ENCODE results near the gene WNT3A.

WNT3A gene

GRCh38 chr1:228088586-228089498 is 82.0 kb downstream of the WNT3A start:
- Mint-ChIP-seq H3K36me3 (peaks cover 23 to 65% of the 10 kb centered on the region in 2 donors), H3K4me3 (peak overlapping the region; percentile 51 to 62), H3K4me1 (peaks cover 60 to 88% of the 10 kb centered on the region in 2 donors), H3K9me3 (no peaks in the 10 kb centered on the region), H3K27ac (peak overlapping the region; percentile 80), H3K27me3 (no peaks in the 10 kb centered on the region)
- DNase-seq: no peak
- peak in 1 of 2 donors; percentile 22 for ATAC-seq (replicated peaks)

DNA sequence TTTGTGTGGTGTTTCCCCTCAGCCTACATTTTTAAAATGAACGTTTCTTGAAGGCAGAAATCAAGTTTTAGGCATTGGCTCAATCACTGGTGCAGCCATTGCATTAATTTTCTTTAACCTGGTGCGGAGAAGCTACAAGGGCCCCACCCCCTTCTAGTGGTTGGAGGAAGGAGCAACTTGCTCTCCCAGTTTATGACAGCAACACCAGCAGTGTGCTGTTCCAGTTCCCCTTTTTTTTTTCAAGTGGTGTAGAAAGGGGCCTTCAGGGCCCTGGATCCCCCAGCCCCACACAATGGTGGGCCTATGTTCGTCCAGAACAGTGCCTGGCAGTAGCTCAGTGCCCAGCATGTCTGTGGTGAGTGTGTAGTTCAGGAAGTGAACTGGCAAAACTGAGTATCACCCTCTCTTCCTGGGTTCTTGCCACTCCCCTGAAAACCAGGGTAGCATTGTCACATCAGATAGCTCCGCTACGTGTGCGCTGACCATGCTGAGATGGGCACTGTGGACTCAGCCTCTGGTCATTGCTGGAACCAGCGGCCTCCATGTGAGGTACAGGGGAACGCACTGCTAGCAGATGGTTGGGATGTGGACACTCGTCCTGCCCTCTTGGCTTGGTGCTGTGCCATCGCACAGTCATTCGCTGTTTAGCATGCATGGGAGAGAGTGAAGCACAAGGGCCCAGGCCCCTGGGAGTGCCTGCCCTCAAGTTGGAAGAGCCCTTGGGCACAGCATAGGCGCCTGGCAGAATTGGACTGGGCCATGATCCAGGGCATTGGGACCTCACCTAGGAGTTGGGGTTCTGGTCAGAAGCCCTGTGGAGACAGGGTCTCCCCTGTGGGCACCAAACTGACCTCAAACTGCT is 83.0 kb downstream of the WNT3A start:
- peak; percentile 83 to 87 for ATAC-seq (replicated peaks)
- peak overlapping the region; percentile 51 to 62 for H3K4me3 Mint-ChIP-seq
- peaks cover 31 to 65% of the 10 kb centered on the region in 2 donors for H3K36me3 Mint-ChIP-seq
- no peaks in the 10 kb centered on the region for H3K27me3 Mint-ChIP-seq
- H3K27ac Mint-ChIP-seq: peak overlapping the region; percentile 84
- peaks cover 5 to 6% of the 10 kb centered on the region in 2 donors for H3K9me3 Mint-ChIP-seq
- peaks cover 51 to 80% of the 10 kb centered on the region in 2 donors for H3K4me1 Mint-ChIP-seq
- no peak for DNase-seq

GRCh38 chr1:228090613-228091081 is 83.8 kb downstream of the WNT3A start:
- Mint-ChIP-seq H3K36me3 (peaks cover 40 to 65% of the 10 kb centered on the region in 2 donors), H3K9me3 (peaks cover 10 to 11% of the 10 kb centered on the region in 2 donors), H3K27ac (peak overlapping the region; percentile 42), H3K4me3 (peak overlapping the region in 1 of 2 donors; percentile 6), H3K4me1 (peaks cover 48 to 80% of the 10 kb centered on the region in 2 donors), H3K27me3 (no peaks in the 10 kb centered on the region)
- ATAC-seq (replicated peaks): peak in 1 of 2 donors; percentile 35
- DNase-seq: no peak

GRCh38 chr1:228091084-228091483 is 84.3 kb downstream of the WNT3A start:
- peaks cover 51 to 80% of the 10 kb centered on the region in 2 donors for H3K4me1 Mint-ChIP-seq

GRCh38 chr1:228092342-228093049 is 85.7 kb downstream of the WNT3A start:
- DNase-seq: no peak
- Mint-ChIP-seq H3K4me1 (peaks cover 46 to 79% of the 10 kb centered on the region in 2 donors), H3K27me3 (no peaks in the 10 kb centered on the region), H3K9me3 (peaks cover 10 to 12% of the 10 kb centered on the region in 2 donors), H3K27ac (no peak overlapping the region), H3K4me3 (no peak overlapping the region), H3K36me3 (peaks cover 46 to 72% of the 10 kb centered on the region in 2 donors)
- no peak for ATAC-seq (replicated peaks)

More at GRCh38 chr1:228091084-228091483, 84.3 kb downstream of the WNT3A start:
- Mint-ChIP-seq H3K36me3 (peaks cover 44 to 67% of the 10 kb centered on the region in 2 donors), H3K9me3 (peaks cover 10 to 12% of the 10 kb centered on the region in 2 donors), H3K27ac (no peak overlapping the region), H3K4me3 (no peak overlapping the region), H3K27me3 (no peaks in the 10 kb centered on the region)
- ATAC-seq (replicated peaks): no peak
- DNase-seq: no peak

- peaks cover 45 to 70% of the 10 kb centered on the region in 2 donors for H3K36me3 Mint-ChIP-seq
- H3K9me3 Mint-ChIP-seq: peaks cover 10 to 12% of the 10 kb centered on the region in 2 donors
- no peak for ATAC-seq (replicated peaks)
- no peak for DNase-seq
- H3K4me1 Mint-ChIP-seq: peaks cover 40 to 73% of the 10 kb centered on the region in 2 donors
- no peaks in the 10 kb centered on the region for H3K27me3 Mint-ChIP-seq
- H3K4me3 Mint-ChIP-seq: no peak overlapping the region
- H3K27ac Mint-ChIP-seq: no peak overlapping the region
Measured at GRCh38 chr1:228093050-228093906, 86.5 kb downstream of the WNT3A start.

DNA sequence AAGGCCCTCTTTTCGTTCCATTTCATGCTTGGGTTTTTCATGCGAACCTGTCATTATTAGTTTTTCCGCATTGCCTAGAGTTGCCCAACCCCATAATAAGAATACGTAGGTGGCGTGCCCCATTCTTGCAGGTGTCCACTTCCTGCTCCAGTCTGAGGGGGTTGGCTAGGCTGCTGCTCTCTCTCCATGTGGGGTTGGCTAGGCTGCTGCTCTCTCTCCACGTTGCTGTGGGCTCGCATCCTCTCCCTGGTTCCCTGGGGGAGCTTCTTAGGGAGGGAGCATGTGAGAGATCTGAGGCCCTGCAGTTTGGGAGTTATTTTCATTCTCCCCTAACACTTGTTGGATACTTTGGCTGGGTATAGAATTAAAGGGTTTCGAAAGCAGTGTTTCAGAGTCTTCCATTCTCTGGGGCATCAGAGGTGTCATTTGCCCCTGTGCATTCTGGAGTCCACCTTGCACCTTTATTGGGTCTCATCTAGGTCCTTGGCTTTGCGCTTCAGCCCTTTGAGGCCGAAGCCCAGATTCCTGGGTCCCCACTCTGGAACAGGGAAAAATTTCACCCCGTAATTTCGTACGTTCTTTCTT is 87.7 kb downstream of the WNT3A start:
- H3K27ac Mint-ChIP-seq: peak overlapping the region; percentile 34
- peaks cover 52 to 71% of the 10 kb centered on the region in 2 donors for H3K36me3 Mint-ChIP-seq
- DNase-seq (no peak), ATAC-seq (replicated peaks) (no peak)
- H3K4me3 Mint-ChIP-seq: no peak overlapping the region
- H3K9me3 Mint-ChIP-seq: peaks cover 10 to 12% of the 10 kb centered on the region in 2 donors
- peaks cover 34 to 70% of the 10 kb centered on the region in 2 donors for H3K4me1 Mint-ChIP-seq
- no peaks in the 10 kb centered on the region for H3K27me3 Mint-ChIP-seq

GRCh38 chr1:228095161-228095560 is 88.4 kb downstream of the WNT3A start:
- DNase-seq (no peak), ATAC-seq (replicated peaks) (no peak)
- H3K4me1 Mint-ChIP-seq: peaks cover 29 to 70% of the 10 kb centered on the region in 2 donors
- H3K36me3 Mint-ChIP-seq: peaks cover 58 to 71% of the 10 kb centered on the region in 2 donors
- H3K9me3 Mint-ChIP-seq: peaks cover 10 to 12% of the 10 kb centered on the region in 2 donors
- no peaks in the 10 kb centered on the region for H3K27me3 Mint-ChIP-seq
- no peak overlapping the region for H3K4me3 Mint-ChIP-seq
- H3K27ac Mint-ChIP-seq: peak overlapping the region; percentile 34

DNA sequence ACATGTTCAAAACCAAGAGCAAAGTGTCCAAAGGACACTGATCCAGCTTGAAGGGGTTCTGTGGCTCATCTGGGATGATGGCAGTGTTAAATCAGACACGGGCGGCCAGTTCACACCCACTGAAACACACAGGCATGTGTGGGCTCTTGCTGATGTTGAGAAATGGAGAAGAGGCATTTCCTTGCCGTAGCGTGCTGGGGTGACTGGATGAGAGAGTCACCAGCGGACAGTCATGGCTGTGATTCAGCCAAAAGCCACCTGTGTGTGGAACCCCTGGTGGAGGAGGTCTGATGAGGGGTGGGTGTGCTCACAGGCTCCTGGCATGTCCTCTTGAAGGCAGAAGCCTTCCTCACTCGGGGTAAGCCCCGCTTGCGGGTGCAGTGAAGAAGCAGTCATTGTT is 89.1 kb downstream of the WNT3A start:
- Mint-ChIP-seq H3K27ac (peak overlapping the region; percentile 80), H3K4me1 (peaks cover 24 to 64% of the 10 kb centered on the region in 2 donors), H3K36me3 (peaks cover 59 to 71% of the 10 kb centered on the region in 2 donors), H3K9me3 (peaks cover 10 to 12% of the 10 kb centered on the region in 2 donors), H3K4me3 (no peak overlapping the region), H3K27me3 (no peaks in the 10 kb centered on the region)
- DNase-seq: no peak
- ATAC-seq (replicated peaks): no peak

- H3K4me3 Mint-ChIP-seq: no peak overlapping the region
- DNase-seq (no peak), ATAC-seq (replicated peaks) (no peak)
- peaks cover 10 to 12% of the 10 kb centered on the region in 2 donors for H3K9me3 Mint-ChIP-seq
- peaks cover 23 to 64% of the 10 kb centered on the region in 2 donors for H3K4me1 Mint-ChIP-seq
- peaks cover 58 to 72% of the 10 kb centered on the region in 2 donors for H3K36me3 Mint-ChIP-seq
- H3K27me3 Mint-ChIP-seq: no peaks in the 10 kb centered on the region
- no peak overlapping the region for H3K27ac Mint-ChIP-seq
Measured at GRCh38 chr1:228096416-228097332, 89.9 kb downstream of the WNT3A start.

GRCh38 chr1:228097333-228098081 is 90.7 kb downstream of the WNT3A start:
- no peak for DNase-seq
- Mint-ChIP-seq H3K36me3 (peaks cover 52 to 64% of the 10 kb centered on the region in 2 donors), H3K27ac (peak overlapping the region; percentile 47), H3K4me3 (no peak overlapping the region), H3K4me1 (peaks cover 25 to 62% of the 10 kb centered on the region in 2 donors), H3K9me3 (peaks cover 10 to 12% of the 10 kb centered on the region in 2 donors), H3K27me3 (no peaks in the 10 kb centered on the region)
- ATAC-seq (replicated peaks): no peak
